GF-D8 (cell line): Measurements from ENCODE around the gene MPPED1.

Experiments
- DNase-seq: peaks from one replicate; lab custom pipeline; 2025; lab: John Stamatoyannopoulos, UW

Gene MPPED1

GRCh38 chr22:43411869-43412807 lies at the start of gene MPPED1:
Gene MPPED1, plus strand, starts transcription at chr22:43412014. Its CDS starts 12,972 bp downstream, at chr22:43424986.
- no peak for DNase-seq

GRCh38 chr22:43363315-43364168 lies 48.3 kb upstream of the MPPED1 start:
- no peak for DNase-seq

- no peak for DNase-seq
Observed at GRCh38 chr22:43364169-43364435, 47.7 kb upstream of the MPPED1 start.

- DNase-seq: no peak
Observed at GRCh38 chr22:43365715-43366440, 45.9 kb upstream of the MPPED1 start.

- DNase-seq: no peak
Observed at GRCh38 chr22:43370036-43370435, 41.8 kb upstream of the MPPED1 start.

- no peak for DNase-seq
Observed at GRCh38 chr22:43375951-43376455, 35.8 kb upstream of the MPPED1 start.

GRCh38 chr22:43376765-43377547 lies 34.9 kb upstream of the MPPED1 start:
- DNase-seq: no peak

- DNase-seq: no peak
Observed at GRCh38 chr22:43377548-43377895, 34.3 kb upstream of the MPPED1 start.

GRCh38 chr22:43377896-43378704 lies 33.7 kb upstream of the MPPED1 start:
- DNase-seq: peak; percentile 65

- DNase-seq: peak; percentile 88
Observed at GRCh38 chr22:43381693-43382092, 30.1 kb upstream of the MPPED1 start.

GRCh38 chr22:43384863-43385262 lies 27.0 kb upstream of the MPPED1 start:
- no peak for DNase-seq

- peak; percentile 51 for DNase-seq
Observed at GRCh38 chr22:43385770-43386641, 25.8 kb upstream of the MPPED1 start.

GRCh38 chr22:43387815-43388214 lies 24.0 kb upstream of the MPPED1 start:
- no peak for DNase-seq

- DNase-seq: no peak
Observed at GRCh38 chr22:43388420-43388851, 23.4 kb upstream of the MPPED1 start.

GRCh38 chr22:43389227-43389836 lies 22.5 kb upstream of the MPPED1 start:
- no peak for DNase-seq

- DNase-seq: no peak
Observed at GRCh38 chr22:43390166-43390565, 21.6 kb upstream of the MPPED1 start.

GRCh38 chr22:43390872-43391271 lies 20.9 kb upstream of the MPPED1 start:
- DNase-seq: no peak

- DNase-seq: no peak
Observed at GRCh38 chr22:43391306-43391705, 20.5 kb upstream of the MPPED1 start.

GRCh38 chr22:43392385-43392989 lies 19.3 kb upstream of the MPPED1 start:
- DNase-seq: no peak
